ENCODE data around the gene PDE6A.

DNA sequence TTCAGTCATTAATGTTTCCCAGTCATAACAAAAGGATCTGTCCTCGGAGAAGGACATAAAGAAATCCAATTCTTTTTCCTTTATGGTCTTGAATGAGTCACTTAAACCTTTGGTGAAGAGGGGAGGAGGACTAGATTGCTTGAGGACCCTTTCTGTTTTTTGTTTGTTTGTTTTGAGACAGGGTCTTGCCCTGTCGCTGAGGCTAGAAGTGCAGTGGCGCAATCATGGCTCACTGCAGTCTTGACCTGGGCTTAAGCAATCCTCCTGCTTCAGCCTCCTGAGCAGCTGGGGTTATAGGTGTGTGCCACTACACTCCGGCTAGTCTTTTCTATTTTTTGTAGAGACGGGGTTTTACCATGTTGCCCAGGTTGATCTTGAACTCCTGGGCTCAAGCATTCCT, 43.5 kb upstream of the PDE6A start:
- TF ChIP-seq, protein P1, sequence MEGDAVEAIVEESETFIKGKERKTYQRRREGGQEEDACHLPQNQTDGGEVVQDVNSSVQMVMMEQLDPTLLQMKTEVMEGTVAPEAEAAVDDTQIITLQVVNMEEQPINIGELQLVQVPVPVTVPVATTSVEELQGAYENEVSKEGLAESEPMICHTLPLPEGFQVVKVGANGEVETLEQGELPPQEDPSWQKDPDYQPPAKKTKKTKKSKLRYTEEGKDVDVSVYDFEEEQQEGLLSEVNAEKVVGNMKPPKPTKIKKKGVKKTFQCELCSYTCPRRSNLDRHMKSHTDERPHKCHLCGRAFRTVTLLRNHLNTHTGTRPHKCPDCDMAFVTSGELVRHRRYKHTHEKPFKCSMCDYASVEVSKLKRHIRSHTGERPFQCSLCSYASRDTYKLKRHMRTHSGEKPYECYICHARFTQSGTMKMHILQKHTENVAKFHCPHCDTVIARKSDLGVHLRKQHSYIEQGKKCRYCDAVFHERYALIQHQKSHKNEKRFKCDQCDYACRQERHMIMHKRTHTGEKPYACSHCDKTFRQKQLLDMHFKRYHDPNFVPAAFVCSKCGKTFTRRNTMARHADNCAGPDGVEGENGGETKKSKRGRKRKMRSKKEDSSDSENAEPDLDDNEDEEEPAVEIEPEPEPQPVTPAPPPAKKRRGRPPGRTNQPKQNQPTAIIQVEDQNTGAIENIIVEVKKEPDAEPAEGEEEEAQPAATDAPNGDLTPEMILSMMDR (IDR thresholded peaks at IDR 0.05), result no peak
- no peak for TF ChIP-seq POLR2A (IDR thresholded peaks at IDR 0.05)
